Right atrium auricular region (tissue), 2 donors: ENCODE results near the gene PCBD2. TPM values are rescaled to one million over a fixed set of nuclear protein-coding genes. Genes with fewer than 3 reads are reported as not detected.

Experiments used
- DNase-seq: peaks from one replicate; pipeline ENCODE4 v3.0.0-alpha.2; 2019; ENCODE audit warnings: low spot score
- H3K27ac ChIP-seq, 2 donors: fragments of 200-600 bp; sonication (generic); 1 replicate in 1 of 2; 2 replicates in 1 of 2; pipeline ENCODE4 v1.5.1; 2016 to 2019
- H3K27me3 ChIP-seq, 2 donors: fragments of 200-600 bp; sonication (generic); one replicate each; pipeline versions ENCODE4 v1.5.1 to v1.6.0; 2017 to 2019
- H3K36me3 ChIP-seq: fragments of 200-600 bp; sonication (generic); one replicate; pipeline ENCODE4 v1.5.1; 2016
- H3K4me1 ChIP-seq, 2 donors: fragments of 200-600 bp; sonication (generic); one replicate each; pipeline versions ENCODE4 v1.5.1 to v1.6.0; 2017 to 2019
- H3K4me3 ChIP-seq, 2 donors: fragments of 200-600 bp; sonication (generic); 1 replicate in 1 of 2; 2 replicates in 1 of 2; pipeline ENCODE4 v1.5.1; 2017 to 2019; ENCODE audit warnings: mild to moderate bottlenecking in 1 of 2, moderate library complexity in 1 of 2
- H3K9me3 ChIP-seq, 2 donors: fragments of 200-600 bp; sonication (generic); one replicate each; pipeline ENCODE4 v1.5.1; 2019
- total RNA-seq, 2 donors: library from RNA; depleted of rRNA; stranded (reverse); fragments of >200 nt; gene quantifications; one replicate each; pipeline ENCODE4 v1.1.0, GENCODE V29; 2016
- TF ChIP-seq, protein P1 (sequence below), 2 donors: fragments of 200-600 bp; sonication (generic); IDR thresholded peaks; one replicate each; pipeline ENCODE4 v1.5.1; 2019; ENCODE audit warnings: antibody characterized with exemption in 2 of 2

The PCBD2 gene
- total RNA-seq, 2 donors from 2014 or later: 10.9 to 19.1 TPM

DNA sequence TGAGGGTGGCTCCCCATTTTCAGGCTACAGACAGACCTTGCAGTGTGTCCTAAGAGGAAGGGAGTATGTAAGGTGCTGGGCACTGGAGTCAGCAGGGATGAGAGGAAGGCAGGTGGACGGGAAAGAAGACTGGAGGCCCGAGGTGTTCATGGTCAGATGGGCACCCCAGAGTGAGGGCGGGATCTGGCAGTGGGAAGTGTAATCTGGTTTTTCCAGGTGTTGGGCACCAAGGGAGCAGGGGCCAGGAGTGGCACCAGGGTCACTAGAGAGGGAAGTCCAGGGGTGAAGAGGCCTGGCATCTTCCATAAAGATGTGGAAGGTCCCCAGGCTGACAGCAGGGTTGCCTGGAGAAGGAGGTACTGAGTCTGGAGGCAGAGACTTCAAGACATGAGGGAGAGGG, 99.4 kb downstream of the PCBD2 start:
- H3K9me3 ChIP-seq: no peaks in the 10 kb centered on the region
- no peak for DNase-seq
- H3K27ac ChIP-seq: no peak overlapping the region
- H3K27me3 ChIP-seq: no peaks in the 10 kb centered on the region
- H3K4me1 ChIP-seq: no peaks in the 10 kb centered on the region
- no peaks in the 10 kb centered on the region for H3K36me3 ChIP-seq
- no peak overlapping the region for H3K4me3 ChIP-seq
- TF ChIP-seq, protein P1, sequence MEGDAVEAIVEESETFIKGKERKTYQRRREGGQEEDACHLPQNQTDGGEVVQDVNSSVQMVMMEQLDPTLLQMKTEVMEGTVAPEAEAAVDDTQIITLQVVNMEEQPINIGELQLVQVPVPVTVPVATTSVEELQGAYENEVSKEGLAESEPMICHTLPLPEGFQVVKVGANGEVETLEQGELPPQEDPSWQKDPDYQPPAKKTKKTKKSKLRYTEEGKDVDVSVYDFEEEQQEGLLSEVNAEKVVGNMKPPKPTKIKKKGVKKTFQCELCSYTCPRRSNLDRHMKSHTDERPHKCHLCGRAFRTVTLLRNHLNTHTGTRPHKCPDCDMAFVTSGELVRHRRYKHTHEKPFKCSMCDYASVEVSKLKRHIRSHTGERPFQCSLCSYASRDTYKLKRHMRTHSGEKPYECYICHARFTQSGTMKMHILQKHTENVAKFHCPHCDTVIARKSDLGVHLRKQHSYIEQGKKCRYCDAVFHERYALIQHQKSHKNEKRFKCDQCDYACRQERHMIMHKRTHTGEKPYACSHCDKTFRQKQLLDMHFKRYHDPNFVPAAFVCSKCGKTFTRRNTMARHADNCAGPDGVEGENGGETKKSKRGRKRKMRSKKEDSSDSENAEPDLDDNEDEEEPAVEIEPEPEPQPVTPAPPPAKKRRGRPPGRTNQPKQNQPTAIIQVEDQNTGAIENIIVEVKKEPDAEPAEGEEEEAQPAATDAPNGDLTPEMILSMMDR (IDR thresholded peaks at IDR 0.05): no peak

- no peaks in the 10 kb centered on the region for H3K9me3 ChIP-seq
- TF ChIP-seq, protein P1 (IDR thresholded peaks at IDR 0.05): no peak
- no peaks in the 10 kb centered on the region for H3K27me3 ChIP-seq
- DNase-seq: no peak
- H3K36me3 ChIP-seq: no peaks in the 10 kb centered on the region
- no peaks in the 10 kb centered on the region for H3K4me1 ChIP-seq
- H3K4me3 ChIP-seq: no peak overlapping the region
- no peak overlapping the region for H3K27ac ChIP-seq
These were observed 100.1 kb downstream of the PCBD2 start for GRCh38 chr5:135005076-135005475.

DNA sequence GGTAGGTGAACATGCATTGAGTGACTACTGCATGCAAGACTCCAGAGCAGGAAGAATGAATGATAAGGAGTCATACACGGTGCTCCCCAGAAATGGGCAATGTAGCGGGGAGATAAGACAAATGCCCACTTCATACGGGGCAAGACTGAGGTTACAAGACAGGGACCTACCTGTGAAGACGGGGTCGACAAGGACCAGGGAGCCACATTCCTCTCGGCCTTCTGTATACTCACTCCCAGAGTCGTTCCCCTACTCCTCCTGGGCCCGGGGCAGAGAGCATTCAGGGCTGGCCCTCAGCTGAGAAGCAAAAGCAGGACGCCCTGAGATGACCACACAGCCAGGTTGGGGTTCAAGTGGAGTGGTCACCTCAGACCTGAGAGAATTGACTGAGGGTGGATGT, 102.4 kb downstream of the PCBD2 start:
- Histone ChIP-seq H3K9me3 (no peaks in the 10 kb centered on the region), H3K4me1 (no peaks in the 10 kb centered on the region), H3K27ac (no peak overlapping the region), H3K4me3 (no peak overlapping the region), H3K27me3 (no peaks in the 10 kb centered on the region), H3K36me3 (no peaks in the 10 kb centered on the region)
- TF ChIP-seq, protein P1 (IDR thresholded peaks at IDR 0.05): no peak
- DNase-seq: no peak

GRCh38 chr5:135007749-135008363, 102.9 kb downstream of the PCBD2 start:
- no peak for DNase-seq

GRCh38 chr5:135008556-135008955, 103.6 kb downstream of the PCBD2 start:
- no peaks in the 10 kb centered on the region for H3K27me3 ChIP-seq
- H3K36me3 ChIP-seq: no peaks in the 10 kb centered on the region
- no peak overlapping the region for H3K4me3 ChIP-seq
- H3K4me1 ChIP-seq: no peaks in the 10 kb centered on the region
- no peak for DNase-seq
- no peaks in the 10 kb centered on the region for H3K9me3 ChIP-seq
- TF ChIP-seq, protein P1 (IDR thresholded peaks at IDR 0.05): no peak
- no peak overlapping the region for H3K27ac ChIP-seq

More at GRCh38 chr5:135007749-135008363, 102.9 kb downstream of the PCBD2 start:
- Histone ChIP-seq H3K36me3 (no peaks in the 10 kb centered on the region), H3K27ac (no peak overlapping the region), H3K27me3 (no peaks in the 10 kb centered on the region), H3K4me3 (no peak overlapping the region), H3K4me1 (no peaks in the 10 kb centered on the region), H3K9me3 (no peaks in the 10 kb centered on the region)
- TF ChIP-seq, protein P1 (IDR thresholded peaks at IDR 0.05): no peak
